ENCODE results near the gene FECH. TPM values are rescaled to one million over a fixed set of nuclear protein-coding genes. Genes with fewer than 3 reads are reported as not detected.
"Not testable (repeated sequence)": the region's sequence is repeated elsewhere in the genome, so short reads cannot be mapped to it uniquely, and the experiment has no call there.

FECH gene, protein sequence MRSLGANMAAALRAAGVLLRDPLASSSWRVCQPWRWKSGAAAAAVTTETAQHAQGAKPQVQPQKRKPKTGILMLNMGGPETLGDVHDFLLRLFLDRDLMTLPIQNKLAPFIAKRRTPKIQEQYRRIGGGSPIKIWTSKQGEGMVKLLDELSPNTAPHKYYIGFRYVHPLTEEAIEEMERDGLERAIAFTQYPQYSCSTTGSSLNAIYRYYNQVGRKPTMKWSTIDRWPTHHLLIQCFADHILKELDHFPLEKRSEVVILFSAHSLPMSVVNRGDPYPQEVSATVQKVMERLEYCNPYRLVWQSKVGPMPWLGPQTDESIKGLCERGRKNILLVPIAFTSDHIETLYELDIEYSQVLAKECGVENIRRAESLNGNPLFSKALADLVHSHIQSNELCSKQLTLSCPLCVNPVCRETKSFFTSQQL
- polyA plus RNA-seq (ENCODE audit: insufficient read depth in 1 of 5, insufficient read length in 5 of 5, low replicate concordance in 1 of 5) = 10 to 100 TPM; 21.9 to 42.3 (median 30.8) TPM
- long read RNA-seq, donor 1, transcript FECH-201 (11 exons, 3,853 nt) = major isoform, 8 of 8 reads
- long read RNA-seq, donor 1, partial matches to known transcripts = 0 of 8 reads
- long read RNA-seq, donor 1, other reads (novel, unspliced or antisense) = 0 of 8 reads
- long read RNA-seq, donor 2, partial matches to known transcripts = 0 of 5 reads
- long read RNA-seq, donor 2, other reads (novel, unspliced or antisense) = 0 of 5 reads
- long read RNA-seq, donor 3, partial matches to known transcripts = 0 of 6 reads
- long read RNA-seq, donor 3, other reads (novel, unspliced or antisense) = 0 of 6 reads
- long read RNA-seq, donor 4, transcript FECH-201 (11 exons, 3,853 nt) = major isoform, 6 of 6 reads
- long read RNA-seq, donor 4, partial matches to known transcripts = 0 of 6 reads
- long read RNA-seq, donor 4, other reads (novel, unspliced or antisense) = 0 of 6 reads
- long read RNA-seq, donor 5, transcript FECH-201 (11 exons, 3,853 nt) = major isoform, 12 of 16 reads
- long read RNA-seq, donor 5, partial matches to known transcripts = 0 of 16 reads
- long read RNA-seq, donor 5, other reads (novel, unspliced or antisense) = 0 of 16 reads
- long read RNA-seq, donor 6, transcript FECH-201 (11 exons, 3,853 nt) = major isoform, 10 of 14 reads
- long read RNA-seq, donor 6, partial matches to known transcripts = 0 of 14 reads
- long read RNA-seq, donor 6, other reads (novel, unspliced or antisense) = 0 of 14 reads
- long read RNA-seq, donor 7, transcript FECH-201 (11 exons, 3,853 nt) = major isoform, 7 of 7 reads
- long read RNA-seq, donor 7, partial matches to known transcripts = 0 of 7 reads
- long read RNA-seq, donor 7, other reads (novel, unspliced or antisense) = 0 of 7 reads
- long read RNA-seq, donor 8, partial matches to known transcripts = 0 of 4 reads
- long read RNA-seq, donor 8, other reads (novel, unspliced or antisense) = 0 of 4 reads

DNA sequence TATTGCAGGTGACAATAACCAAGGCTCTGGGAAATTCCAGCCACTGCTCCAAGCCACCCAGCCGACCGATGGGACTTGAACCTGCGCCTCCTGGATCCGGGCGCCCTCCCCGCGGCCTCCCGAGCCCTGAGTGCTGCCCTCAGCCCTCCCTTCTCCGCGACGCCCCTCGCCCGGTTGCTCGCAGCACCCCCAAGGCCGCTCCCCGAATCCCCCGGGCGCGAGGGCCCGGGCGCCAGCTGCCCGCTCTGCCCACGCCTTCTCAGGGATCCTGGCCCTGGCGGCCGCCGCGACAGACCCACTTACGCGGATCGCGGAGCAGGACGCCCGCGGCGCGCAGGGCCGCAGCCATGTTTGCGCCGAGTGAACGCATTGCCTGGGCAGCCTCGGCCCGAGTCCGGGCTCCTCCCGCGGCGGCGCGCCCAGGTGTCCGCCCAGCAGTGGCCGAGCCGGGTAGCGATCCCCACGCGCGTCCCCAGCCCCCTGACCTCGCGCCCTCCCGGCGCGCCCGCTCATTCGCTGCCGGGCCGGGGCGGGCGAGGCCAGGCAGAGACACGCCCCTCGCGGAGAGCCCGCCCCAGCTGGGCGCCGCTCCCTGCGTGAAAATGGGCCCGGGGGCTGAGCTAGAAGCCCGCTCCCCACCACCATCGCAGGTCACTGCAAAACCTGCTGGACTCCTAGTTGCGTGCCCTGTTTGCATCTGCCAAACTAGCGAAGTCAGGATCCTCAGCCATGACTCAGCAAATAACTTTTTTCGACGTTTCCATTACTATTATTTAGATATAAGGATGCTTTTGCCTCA, at the start of gene FECH:
Gene FECH, minus strand, starts transcription at position 452 of the 799 bp plus-strand sequence. Its CDS starts 82 bp downstream, at position 370.
- DNase-seq = peak; percentile 67 to 72

DNA sequence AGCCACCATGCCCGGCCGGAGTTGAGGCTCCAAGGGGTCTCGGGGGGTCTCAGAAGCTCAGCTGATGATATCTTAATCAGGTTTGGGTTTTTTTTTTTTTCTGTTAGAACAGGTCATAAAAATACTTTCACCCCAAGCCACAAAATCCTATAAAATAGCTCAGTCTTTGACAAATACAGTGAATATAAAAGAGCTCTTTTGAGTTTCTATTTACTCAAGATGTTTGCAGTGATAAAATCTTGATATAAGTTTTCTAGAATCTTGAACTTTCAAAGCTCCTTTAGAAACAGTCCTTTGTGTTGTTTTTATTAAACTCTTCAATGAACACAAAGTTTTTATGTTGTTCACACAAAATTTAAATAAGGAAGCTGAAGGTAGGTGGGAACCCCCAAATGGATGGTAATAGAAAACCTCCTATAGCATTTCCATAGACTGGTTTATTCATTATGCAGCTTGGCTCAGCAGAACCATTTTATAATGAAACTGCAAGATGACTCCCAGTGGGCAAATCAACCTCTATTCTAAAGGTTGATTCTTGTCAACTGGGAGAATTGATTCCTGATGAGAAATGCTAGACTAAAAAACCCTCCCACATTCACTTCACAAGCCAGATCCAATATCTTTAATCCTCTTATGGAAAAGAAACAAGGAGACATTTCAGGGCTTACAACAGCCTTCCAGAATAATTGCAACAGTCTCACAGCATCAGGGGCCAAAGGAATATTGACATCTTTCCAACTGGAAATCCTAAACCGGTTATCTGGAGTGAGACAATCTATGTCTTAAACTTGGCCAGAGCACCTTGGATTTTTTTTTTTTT, 48.7 kb upstream of the FECH start:
- no peak for DNase-seq

DNA sequence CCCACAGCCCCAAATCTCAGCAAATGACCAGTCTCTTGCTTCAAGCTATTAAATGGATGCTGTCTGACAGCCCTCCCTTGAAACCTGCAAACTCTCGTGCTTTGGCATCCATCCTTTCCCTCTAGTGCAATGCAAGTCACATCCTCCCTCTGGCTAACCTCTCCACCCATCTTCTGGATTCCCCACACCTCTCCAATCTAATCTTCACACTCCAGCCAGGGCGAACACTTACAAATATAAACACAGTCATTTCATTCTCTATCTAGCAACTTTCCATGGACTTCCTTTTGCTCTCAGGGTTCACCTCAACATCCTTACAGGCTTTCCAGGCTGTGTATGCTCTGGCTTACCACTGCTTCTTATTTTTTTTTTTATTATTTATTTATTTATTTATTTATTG, 45.2 kb upstream of the FECH start:
- DNase-seq = no peak

DNA sequence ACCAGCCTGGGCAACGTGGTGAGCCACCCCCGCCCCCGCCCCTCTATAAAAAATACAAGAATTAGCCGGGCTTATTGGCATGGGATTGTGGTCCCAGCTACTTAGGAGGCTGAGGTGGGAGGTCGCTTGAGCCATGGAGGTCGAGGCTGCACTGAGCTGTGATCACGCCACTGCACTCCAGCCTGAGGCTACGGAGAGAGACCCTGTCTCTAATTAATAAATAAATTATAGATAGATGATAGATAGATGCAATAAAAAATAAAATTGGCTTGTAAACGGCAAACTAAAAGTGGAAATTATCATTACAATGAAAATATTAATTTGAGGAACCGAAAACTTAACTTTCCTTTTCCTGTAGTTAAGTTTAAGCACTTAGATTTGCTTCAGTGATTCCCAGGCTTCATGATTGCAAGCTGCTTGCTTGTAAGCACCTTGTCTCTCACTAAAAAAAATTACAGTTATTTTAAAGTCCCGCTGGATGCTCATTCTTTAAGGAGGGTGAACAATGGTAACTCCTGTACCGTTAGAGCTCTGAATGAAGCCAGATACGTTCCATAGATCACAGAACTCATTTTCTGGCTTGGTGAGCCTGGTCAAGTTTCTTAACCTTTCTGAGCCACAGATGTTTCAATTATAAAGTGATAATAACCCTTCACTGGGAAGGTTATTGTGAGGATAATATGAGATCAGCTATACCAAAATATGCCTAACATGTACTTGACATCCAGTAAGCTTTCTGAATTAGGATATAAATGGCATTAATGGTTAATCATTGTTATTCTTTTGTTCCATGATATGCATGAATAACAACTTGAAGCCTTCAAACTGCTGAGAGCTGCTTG, 44.5 kb upstream of the FECH start:
- DNase-seq = no peak

DNA sequence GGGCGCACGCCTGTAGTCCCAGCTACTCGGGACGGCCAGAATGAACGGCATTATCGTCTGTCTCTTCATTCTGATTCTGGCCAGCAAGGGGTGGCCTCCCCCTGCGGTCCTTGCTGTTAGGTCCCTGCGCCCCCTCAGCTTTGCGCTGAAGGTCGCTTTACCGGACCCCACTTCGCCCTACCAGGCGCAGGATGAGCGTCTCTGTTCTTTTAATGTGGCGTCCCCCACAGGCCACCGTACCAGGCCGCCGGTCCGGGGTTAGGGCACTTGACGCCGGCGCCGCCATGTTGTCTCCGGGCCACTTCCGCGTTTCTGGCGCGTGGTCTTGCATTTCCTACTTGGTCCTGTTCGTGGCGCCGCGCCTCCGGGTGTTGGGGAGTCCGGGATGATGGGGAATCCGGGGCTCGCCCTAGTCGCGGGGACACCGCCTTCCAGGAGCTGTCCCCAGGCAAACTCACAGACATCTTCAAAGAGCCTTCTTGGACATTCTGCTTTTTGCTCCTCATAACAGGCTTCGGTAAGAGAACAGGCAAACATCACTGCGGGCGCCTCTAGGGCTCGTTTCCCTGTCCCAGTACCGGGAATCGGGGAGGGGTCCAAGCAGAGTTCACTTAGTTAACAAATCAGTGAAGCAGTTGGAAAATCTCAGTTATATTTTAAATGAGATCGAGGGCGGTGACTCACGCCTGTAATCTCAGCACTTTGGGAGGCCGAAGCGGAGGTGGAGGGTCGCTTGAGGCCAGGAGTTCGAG, 43.7 kb upstream of the FECH start:
- DNase-seq = peak; percentile 93

DNA sequence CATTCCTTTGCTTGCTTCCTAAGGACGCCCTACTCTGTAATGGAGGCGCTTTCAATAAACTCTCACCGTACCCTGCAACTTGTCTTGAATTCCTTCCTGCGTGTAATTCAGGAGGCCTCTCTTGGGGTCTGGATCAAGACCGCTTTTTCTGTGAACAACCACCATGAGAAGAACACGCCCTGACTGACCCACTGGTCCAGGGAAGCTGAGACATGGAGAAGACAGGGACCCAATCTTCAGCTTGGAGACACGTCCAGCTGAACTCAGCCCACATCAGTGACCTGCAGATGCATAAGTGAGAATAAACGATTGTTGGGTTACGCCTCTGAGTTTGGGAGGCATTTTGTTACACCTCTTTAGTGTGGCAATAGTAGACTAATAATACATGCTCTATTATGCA, 42.9 kb upstream of the FECH start:
- DNase-seq = no peak

DNA sequence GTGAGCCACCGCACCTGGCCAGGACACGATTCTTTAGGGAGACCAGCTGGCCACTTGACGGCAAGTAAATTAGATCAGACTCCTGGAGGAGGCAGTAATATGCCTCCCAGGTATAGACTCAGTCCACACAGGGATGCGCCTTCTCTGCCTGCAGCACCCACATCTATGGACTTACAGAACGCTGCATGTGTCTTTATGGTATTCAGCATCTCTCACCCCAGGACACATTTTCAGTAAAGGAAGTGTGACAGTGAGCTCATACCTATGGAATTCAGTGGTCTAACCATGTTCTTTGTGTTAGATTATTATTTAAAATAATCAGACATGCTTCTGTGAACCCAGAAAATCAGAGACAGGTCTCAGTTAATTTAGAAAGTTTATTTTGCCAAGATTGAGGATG, 41.0 kb upstream of the FECH start:
- DNase-seq = no peak

DNA sequence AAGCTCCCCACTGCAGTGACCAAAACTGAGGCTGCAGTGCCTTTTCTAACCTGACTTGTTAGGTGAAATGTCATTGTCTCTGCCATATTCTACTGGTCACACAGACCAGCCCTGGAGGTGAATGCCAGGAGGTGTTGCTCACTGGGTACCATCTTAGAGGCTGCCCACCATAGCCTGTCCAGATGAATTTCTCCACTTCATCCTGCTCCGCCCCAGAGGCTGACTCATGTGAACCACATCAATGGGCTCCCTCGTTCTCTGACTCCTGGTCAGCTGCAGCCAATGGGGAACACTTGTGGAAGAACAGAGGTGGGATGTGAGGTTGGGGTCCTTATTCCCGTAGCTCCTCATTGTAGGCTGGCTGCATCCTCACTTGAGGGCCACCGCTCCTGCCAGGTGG, 38.5 kb upstream of the FECH start:
- DNase-seq = no peak

DNA sequence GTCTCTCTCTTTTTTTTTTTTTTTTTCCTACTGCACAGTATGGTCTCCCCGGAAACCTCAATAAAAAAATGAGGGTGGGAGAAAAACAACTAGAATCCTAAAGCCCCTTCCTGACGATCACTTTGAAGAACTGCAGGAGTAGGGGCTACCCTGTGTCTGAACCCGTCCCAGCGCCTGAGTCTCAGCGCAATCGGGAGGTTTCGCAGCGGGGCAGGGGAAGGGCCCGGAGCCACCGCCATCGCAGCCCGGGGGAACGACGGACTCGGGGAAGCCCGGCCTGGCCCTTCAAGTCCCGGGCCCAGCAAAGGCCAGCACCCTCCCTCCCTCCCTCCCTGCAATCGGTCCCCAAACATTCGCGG, 34.7 kb upstream of the FECH start:
- no peak for DNase-seq

DNA sequence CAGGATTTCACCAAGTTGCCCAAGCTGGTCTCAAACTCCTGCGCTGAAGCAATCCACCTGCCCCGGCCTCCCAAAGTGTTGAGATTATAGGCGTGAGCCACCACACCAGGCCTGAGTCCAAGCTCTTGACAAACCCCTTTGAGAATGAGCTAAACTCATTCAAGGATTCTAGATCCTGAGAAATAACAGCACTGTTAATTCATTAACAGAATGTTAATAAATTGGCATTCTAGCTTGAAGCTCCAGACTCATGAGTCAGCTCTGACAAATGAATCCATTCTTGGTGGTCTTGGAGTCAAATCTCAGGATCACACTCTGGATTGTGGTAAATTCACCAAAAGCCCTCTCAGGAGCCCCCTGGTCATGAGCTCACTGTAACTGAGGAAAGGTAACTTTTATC, 33.4 kb upstream of the FECH start:
- no peak for DNase-seq

DNA sequence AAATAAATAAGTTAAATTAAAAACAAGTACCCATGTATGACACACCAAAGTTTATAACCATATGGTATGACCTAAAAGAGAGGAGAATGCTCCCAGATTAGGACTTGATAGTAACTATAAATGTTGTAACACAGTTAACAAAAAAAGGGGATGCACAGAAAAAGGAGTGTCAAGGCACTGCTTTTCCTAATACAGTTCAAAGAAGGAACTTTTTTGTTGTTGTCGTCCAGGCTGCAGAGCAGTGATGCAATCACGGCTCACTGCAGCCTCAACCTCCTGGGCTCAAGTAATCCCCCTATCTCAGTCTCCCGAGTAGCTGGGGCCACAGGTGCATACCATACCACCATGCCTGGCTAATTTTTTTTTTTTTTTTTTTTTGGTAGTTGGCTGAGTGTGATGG, 32.4 kb upstream of the FECH start:
- DNase-seq = no peak

DNA sequence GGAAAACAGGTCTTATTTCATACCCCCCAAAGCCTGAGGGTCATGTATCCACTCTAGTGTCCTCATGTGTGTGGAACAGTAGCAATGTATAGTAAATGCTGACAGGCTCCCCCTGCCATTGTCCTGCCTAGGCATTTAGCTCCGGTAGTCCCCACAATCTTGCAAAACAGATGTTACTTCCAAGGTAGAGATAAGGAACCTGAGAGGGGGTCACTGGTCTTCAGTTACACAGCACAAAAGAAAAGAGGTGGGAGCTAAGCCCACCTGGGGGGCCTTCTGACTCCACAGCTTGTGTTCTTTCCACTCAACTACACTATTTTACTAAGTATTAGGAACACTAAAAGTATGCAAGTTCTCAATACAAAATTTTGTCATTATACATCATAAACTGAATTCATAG, 17.4 kb upstream of the FECH start:
- no peak for DNase-seq

DNA sequence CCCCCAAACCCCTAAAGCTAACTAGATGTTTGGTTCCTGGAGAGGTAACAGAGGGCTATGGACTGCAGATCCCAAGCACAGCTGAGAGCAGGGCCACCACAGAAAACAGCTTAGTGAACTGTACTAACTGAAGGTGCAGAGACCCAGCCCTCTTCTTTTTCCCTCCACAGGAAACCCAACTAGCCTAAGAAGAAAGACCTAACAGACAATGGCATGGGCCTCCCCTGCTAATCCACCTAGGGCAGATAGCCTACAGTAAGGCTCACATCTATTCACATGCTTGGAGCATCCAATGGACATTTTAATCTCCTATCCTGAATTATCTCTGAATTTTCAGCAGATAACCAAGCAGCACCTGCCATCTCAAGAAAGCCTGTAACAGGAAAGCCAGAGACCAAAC, 8.8 kb upstream of the FECH start:
- DNase-seq = no peak

DNA sequence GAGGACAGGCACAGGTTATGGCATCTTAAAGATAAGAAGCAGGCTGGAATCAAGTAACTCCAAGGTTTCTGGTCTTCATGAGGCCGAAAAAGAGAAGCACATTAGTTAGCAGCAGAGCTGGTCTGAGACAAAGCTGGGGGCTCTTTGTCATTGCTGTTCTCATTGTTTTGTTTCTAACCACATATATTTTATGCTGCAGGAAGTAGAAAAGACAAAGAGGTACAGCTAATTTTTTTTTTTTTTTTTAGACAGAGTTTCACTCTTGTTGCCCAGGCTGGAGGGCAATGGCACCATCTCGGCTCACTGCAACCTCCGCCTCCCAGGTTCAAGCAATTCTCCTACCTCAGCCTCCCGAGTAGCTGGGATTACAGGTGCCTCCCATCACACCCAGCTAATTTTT, 6.2 kb upstream of the FECH start:
- not testable (repeated sequence) for DNase-seq

DNA sequence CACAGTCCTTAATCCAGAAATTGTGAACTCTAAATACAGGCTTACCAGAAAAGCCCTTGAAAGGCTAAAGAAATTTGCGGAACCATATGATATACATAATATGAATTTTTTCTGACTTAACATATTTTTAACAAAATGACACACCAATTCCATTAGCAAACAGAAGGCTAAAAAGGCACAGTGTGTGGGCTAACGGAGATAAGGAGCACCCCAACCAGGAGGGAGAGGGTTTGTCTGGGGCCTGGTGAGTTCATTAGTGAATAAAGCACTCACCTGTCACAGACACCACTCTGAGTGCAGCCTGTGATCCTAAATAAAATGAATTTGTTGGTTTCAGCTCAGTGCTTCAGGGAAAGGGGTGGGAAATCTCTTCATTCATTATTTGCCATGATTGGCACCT, 2.7 kb upstream of the FECH start:
- no peak for DNase-seq

DNA sequence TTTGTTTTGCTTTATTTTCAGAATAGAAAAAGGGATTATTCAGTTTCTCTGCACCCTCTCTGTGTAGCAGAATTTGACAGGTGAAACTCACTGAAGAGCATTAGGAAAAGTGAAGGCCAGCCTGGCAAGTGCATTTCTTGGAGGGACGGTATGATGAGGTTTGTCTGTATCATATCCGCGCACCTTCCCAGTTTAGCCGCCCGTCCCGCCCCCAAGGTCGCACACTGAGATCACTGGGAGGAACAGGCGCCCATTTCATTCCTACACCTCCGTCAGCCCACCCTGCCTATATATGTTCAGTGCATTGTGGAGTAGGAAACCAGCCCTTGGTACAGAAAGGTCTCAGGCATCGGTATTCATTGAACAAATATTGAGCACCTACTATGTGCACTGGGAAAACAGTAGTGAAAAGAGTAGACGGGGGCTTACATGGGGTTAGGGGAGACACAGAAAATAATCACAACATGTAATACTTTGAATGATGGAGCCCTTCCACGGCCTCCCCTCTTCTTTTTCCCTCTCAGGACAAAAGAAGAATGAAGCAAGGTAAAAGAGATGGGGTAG, 678 bp upstream of the FECH start:
- DNase-seq = no peak

DNA sequence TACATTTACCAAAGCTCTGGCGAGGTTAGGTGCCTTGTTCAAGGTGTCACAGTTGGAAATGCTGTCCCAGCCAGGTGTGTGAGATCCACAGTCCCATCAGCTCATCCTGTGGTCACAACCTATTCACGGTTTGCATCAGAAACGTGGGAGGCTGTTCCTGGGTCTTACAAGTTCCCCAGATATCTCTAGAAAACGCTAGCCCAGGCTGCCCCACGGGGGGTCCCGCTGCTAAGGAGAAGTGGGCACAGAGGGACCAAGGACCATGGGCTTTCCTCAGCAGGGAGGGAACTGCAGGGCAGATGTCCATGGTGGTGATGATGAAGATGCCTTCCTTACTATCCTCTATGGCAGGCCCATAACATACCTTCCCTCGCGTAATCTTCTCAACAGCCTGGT, 649 bp downstream of the FECH start:
- DNase-seq = no peak

DNA sequence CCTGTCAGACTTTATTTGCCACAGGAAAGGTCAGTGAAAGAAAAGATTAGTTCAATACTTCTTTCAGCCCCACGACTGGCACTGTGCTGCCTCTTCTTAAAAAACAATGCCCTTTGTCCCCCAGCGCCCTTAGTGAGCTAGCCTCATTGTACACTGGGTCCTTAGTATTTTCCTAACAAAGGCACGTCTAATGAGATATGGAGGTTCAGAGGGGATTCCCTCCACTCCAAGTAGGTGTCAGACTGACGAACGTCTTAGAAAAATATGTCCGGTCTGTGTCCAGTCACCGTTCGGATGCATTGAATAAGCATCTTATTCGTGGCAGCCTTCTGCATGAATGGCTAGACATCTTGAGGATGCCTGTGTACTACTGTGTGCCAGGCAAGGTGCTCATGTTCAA, 1.1 kb downstream of the FECH start:
- no peak for DNase-seq
